ENCODE data around the gene ECD.

The ECD gene

GRCh38 chr10:73167783-73168464 lies at the start of gene ECD, which contains the start of gene FAM149B1:
Gene ECD, minus strand, starts transcription at chr10:73168008. Its CDS starts 4,071 bp downstream, at chr10:73163937.
Gene FAM149B1, plus strand, starts transcription at chr10:73168119. Its CDS starts 221 bp downstream, at chr10:73168340.
- no peaks in the 10 kb centered on the region for H3K9me3 ChIP-seq (ENCODE audit: control insufficient read depth, low read depth, low read length)
- peaks cover 8% of the 10 kb centered on the region for H3K36me3 ChIP-seq (ENCODE audit: control insufficient read depth, low read depth, low read length)
- no peaks in the 10 kb centered on the region for H3K27me3 ChIP-seq (ENCODE audit: control insufficient read depth, insufficient read depth, low read length)
- H3K27ac ChIP-seq (ENCODE audit: low read length): peak within 1 kb of the TSS; percentile 74
- peaks cover 4% of the 10 kb centered on the region for H3K4me1 ChIP-seq (ENCODE audit: control insufficient read depth, low read depth, low read length)
- peak within 1 kb of the TSS; percentile 92 for H3K9ac ChIP-seq (ENCODE audit: low read length)
- peak within 1 kb of the TSS; percentile 83 for H3K4me3 ChIP-seq (ENCODE audit: low read length)

- Histone ChIP-seq H3K27ac (ENCODE audit: low read length) (no peak overlapping the region), H3K36me3 (ENCODE audit: control insufficient read depth, low read depth, low read length) (peaks cover 3% of the 10 kb centered on the region), H3K9me3 (ENCODE audit: control insufficient read depth, low read depth, low read length) (no peaks in the 10 kb centered on the region), H3K27me3 (ENCODE audit: control insufficient read depth, insufficient read depth, low read length) (no peaks in the 10 kb centered on the region), H3K4me1 (ENCODE audit: control insufficient read depth, low read depth, low read length) (no peaks in the 10 kb centered on the region), H3K4me3 (ENCODE audit: low read length) (no peak overlapping the region), H3K9ac (ENCODE audit: low read length) (no peak overlapping the region)
Measured at GRCh38 chr10:73215749-73216148, 47.9 kb upstream of the ECD start.

GRCh38 chr10:73211106-73211811 lies 43.5 kb upstream of the ECD start:
- Histone ChIP-seq H3K27me3 (ENCODE audit: control insufficient read depth, insufficient read depth, low read length) (no peaks in the 10 kb centered on the region), H3K36me3 (ENCODE audit: control insufficient read depth, low read depth, low read length) (no peaks in the 10 kb centered on the region), H3K9ac (ENCODE audit: low read length) (no peak overlapping the region), H3K27ac (ENCODE audit: low read length) (no peak overlapping the region), H3K9me3 (ENCODE audit: control insufficient read depth, low read depth, low read length) (peaks cover 3% of the 10 kb centered on the region), H3K4me1 (ENCODE audit: control insufficient read depth, low read depth, low read length) (no peaks in the 10 kb centered on the region), H3K4me3 (ENCODE audit: low read length) (no peak overlapping the region)

- Histone ChIP-seq H3K4me1 (ENCODE audit: control insufficient read depth, low read depth, low read length) (no peaks in the 10 kb centered on the region), H3K9ac (ENCODE audit: low read length) (no peak overlapping the region), H3K9me3 (ENCODE audit: control insufficient read depth, low read depth, low read length) (peaks cover 9% of the 10 kb centered on the region), H3K27ac (ENCODE audit: low read length) (no peak overlapping the region), H3K36me3 (ENCODE audit: control insufficient read depth, low read depth, low read length) (no peaks in the 10 kb centered on the region), H3K4me3 (ENCODE audit: low read length) (no peak overlapping the region), H3K27me3 (ENCODE audit: control insufficient read depth, insufficient read depth, low read length) (no peaks in the 10 kb centered on the region)
Measured at GRCh38 chr10:73210395-73211105, 42.7 kb upstream of the ECD start.

- Histone ChIP-seq H3K9me3 (ENCODE audit: control insufficient read depth, low read depth, low read length) (peaks cover 9% of the 10 kb centered on the region), H3K4me1 (ENCODE audit: control insufficient read depth, low read depth, low read length) (no peaks in the 10 kb centered on the region), H3K9ac (ENCODE audit: low read length) (no peak overlapping the region), H3K27ac (ENCODE audit: low read length) (no peak overlapping the region), H3K27me3 (ENCODE audit: control insufficient read depth, insufficient read depth, low read length) (no peaks in the 10 kb centered on the region), H3K36me3 (ENCODE audit: control insufficient read depth, low read depth, low read length) (no peaks in the 10 kb centered on the region), H3K4me3 (ENCODE audit: low read length) (no peak overlapping the region)
Measured at GRCh38 chr10:73209705-73210104, 41.9 kb upstream of the ECD start.

GRCh38 chr10:73207883-73208282 lies 40.1 kb upstream of the ECD start:
- no peak overlapping the region for H3K9ac ChIP-seq (ENCODE audit: low read length)
- no peaks in the 10 kb centered on the region for H3K27me3 ChIP-seq (ENCODE audit: control insufficient read depth, insufficient read depth, low read length)
- H3K4me3 ChIP-seq (ENCODE audit: low read length): no peak overlapping the region
- no peaks in the 10 kb centered on the region for H3K4me1 ChIP-seq (ENCODE audit: control insufficient read depth, low read depth, low read length)
- no peak overlapping the region for H3K27ac ChIP-seq (ENCODE audit: low read length)
- H3K9me3 ChIP-seq (ENCODE audit: control insufficient read depth, low read depth, low read length): peaks cover 9% of the 10 kb centered on the region
- no peaks in the 10 kb centered on the region for H3K36me3 ChIP-seq (ENCODE audit: control insufficient read depth, low read depth, low read length)

GRCh38 chr10:73206385-73206784 lies 38.6 kb upstream of the ECD start:
- no peak overlapping the region for H3K9ac ChIP-seq (ENCODE audit: low read length)
- H3K27ac ChIP-seq (ENCODE audit: low read length): no peak overlapping the region
- H3K4me1 ChIP-seq (ENCODE audit: control insufficient read depth, low read depth, low read length): no peaks in the 10 kb centered on the region
- H3K36me3 ChIP-seq (ENCODE audit: control insufficient read depth, low read depth, low read length): no peaks in the 10 kb centered on the region
- no peaks in the 10 kb centered on the region for H3K27me3 ChIP-seq (ENCODE audit: control insufficient read depth, insufficient read depth, low read length)
- peaks cover 9% of the 10 kb centered on the region for H3K9me3 ChIP-seq (ENCODE audit: control insufficient read depth, low read depth, low read length)
- no peak overlapping the region for H3K4me3 ChIP-seq (ENCODE audit: low read length)

- Histone ChIP-seq H3K27ac (ENCODE audit: low read length) (no peak overlapping the region), H3K9me3 (ENCODE audit: control insufficient read depth, low read depth, low read length) (peaks cover 9% of the 10 kb centered on the region), H3K4me1 (ENCODE audit: control insufficient read depth, low read depth, low read length) (no peaks in the 10 kb centered on the region), H3K27me3 (ENCODE audit: control insufficient read depth, insufficient read depth, low read length) (no peaks in the 10 kb centered on the region), H3K4me3 (ENCODE audit: low read length) (no peak overlapping the region), H3K9ac (ENCODE audit: low read length) (no peak overlapping the region), H3K36me3 (ENCODE audit: control insufficient read depth, low read depth, low read length) (no peaks in the 10 kb centered on the region)
Measured at GRCh38 chr10:73205890-73206289, 38.1 kb upstream of the ECD start.

GRCh38 chr10:73205081-73205480 lies 37.3 kb upstream of the ECD start:
- H3K36me3 ChIP-seq (ENCODE audit: control insufficient read depth, low read depth, low read length): no peaks in the 10 kb centered on the region
- H3K9me3 ChIP-seq (ENCODE audit: control insufficient read depth, low read depth, low read length): peaks cover 9% of the 10 kb centered on the region
- H3K4me3 ChIP-seq (ENCODE audit: low read length): no peak overlapping the region
- no peaks in the 10 kb centered on the region for H3K4me1 ChIP-seq (ENCODE audit: control insufficient read depth, low read depth, low read length)
- no peak overlapping the region for H3K27ac ChIP-seq (ENCODE audit: low read length)
- no peaks in the 10 kb centered on the region for H3K27me3 ChIP-seq (ENCODE audit: control insufficient read depth, insufficient read depth, low read length)
- no peak overlapping the region for H3K9ac ChIP-seq (ENCODE audit: low read length)

- Histone ChIP-seq H3K9me3 (ENCODE audit: control insufficient read depth, low read depth, low read length) (no peaks in the 10 kb centered on the region), H3K4me1 (ENCODE audit: control insufficient read depth, low read depth, low read length) (no peaks in the 10 kb centered on the region), H3K4me3 (ENCODE audit: low read length) (no peak overlapping the region), H3K27ac (ENCODE audit: low read length) (no peak overlapping the region), H3K9ac (ENCODE audit: low read length) (no peak overlapping the region), H3K27me3 (ENCODE audit: control insufficient read depth, insufficient read depth, low read length) (no peaks in the 10 kb centered on the region), H3K36me3 (ENCODE audit: control insufficient read depth, low read depth, low read length) (peaks cover 5% of the 10 kb centered on the region)
Measured at GRCh38 chr10:73190188-73190587, 22.4 kb upstream of the ECD start.

GRCh38 chr10:73186266-73186665 lies 18.5 kb upstream of the ECD start:
- no peak overlapping the region for H3K4me3 ChIP-seq (ENCODE audit: low read length)

More at GRCh38 chr10:73186266-73186665, 18.5 kb upstream of the ECD start:
- no peaks in the 10 kb centered on the region for H3K9me3 ChIP-seq (ENCODE audit: control insufficient read depth, low read depth, low read length)
- H3K36me3 ChIP-seq (ENCODE audit: control insufficient read depth, low read depth, low read length): peaks cover 3% of the 10 kb centered on the region
- no peaks in the 10 kb centered on the region for H3K27me3 ChIP-seq (ENCODE audit: control insufficient read depth, insufficient read depth, low read length)
- no peak overlapping the region for H3K27ac ChIP-seq (ENCODE audit: low read length)
- no peaks in the 10 kb centered on the region for H3K4me1 ChIP-seq (ENCODE audit: control insufficient read depth, low read depth, low read length)
- no peak overlapping the region for H3K9ac ChIP-seq (ENCODE audit: low read length)

Data from iPS-18a (cell line).